Type B pancreatic cell (in vitro differentiated cells): ENCODE measurements around the gene UBAC2. TPM values are rescaled to one million over a fixed set of nuclear protein-coding genes. Genes with fewer than 3 reads are reported as not detected.

Experiments
- DNase-seq: peaks from one replicate; pipeline ENCODE4 v3.0.0; 2021; ENCODE audit warnings: mixed read lengths; ENCODE audit not compliant: unreplicated experiment; ENCODE audit errors: extremely low spot score
- H3K27ac Mint-ChIP-seq: 2 replicates; pipeline ENCODE4 v1.8.0; 2021; ENCODE audit warnings: mild to moderate bottlenecking, mixed read lengths
- H3K27me3 Mint-ChIP-seq: 2 replicates; pipeline ENCODE4 v1.8.0; 2021; ENCODE audit warnings: mixed read lengths
- H3K36me3 Mint-ChIP-seq: 2 replicates; pipeline ENCODE4 v1.8.0; 2021; ENCODE audit warnings: mixed read lengths
- H3K4me1 Mint-ChIP-seq: one replicate; pipeline ENCODE4 v1.8.0; 2021; ENCODE audit warnings: mixed read lengths; ENCODE audit not compliant: unreplicated experiment
- H3K4me3 Mint-ChIP-seq: 2 replicates; pipeline ENCODE4 v1.8.0; 2021; ENCODE audit warnings: mild to moderate bottlenecking, mixed read lengths
- H3K9me3 Mint-ChIP-seq: 2 replicates; pipeline ENCODE4 v1.8.0; 2021; ENCODE audit warnings: mixed read lengths
- total RNA-seq: library from RNA; stranded (reverse); gene quantifications from 2 replicates; pipeline ENCODE4 v1.2.1, GENCODE V29; 2021; ENCODE audit warnings: low replicate concordance
- TF ChIP-seq, protein P1 (sequence below): fragments of 200-600 bp; sonication (generic); conservative IDR thresholded peaks from 2 replicates; pipeline ENCODE4 v1.5.0; 2021; ENCODE audit warnings: antibody characterized with exemption, mild to moderate bottlenecking

UBAC2 gene
- total RNA-seq, 1 donor from 2014 or later: 66.0 TPM

DNA sequence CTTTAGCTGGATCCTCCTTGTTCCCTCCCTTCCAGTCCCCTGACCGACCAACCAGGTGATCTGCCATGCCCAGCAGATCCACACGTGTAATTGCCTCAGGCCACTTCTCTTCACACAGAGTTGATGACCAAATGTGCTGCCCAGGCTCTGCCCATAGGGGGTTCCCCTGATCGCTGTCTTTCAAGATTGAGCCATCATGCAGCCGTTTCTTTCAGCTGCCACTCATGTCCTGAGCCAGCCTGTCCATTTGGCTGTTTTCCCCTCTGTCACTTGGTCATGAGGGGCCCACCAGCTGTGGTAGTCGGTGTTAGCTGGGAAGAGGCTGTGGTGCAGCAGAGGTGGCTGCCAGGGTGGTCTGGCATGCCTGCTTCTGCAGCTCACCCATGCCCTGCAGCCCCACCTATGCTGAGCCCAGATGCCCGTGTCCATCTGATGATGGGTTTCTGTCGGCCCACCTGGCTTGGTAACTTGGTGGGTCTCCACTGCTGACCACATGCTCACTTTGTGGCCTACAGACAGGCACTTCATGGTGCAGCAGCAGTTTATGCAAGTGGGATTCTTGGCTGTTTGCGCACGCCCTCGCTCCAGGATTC lies 142.2 kb downstream of the UBAC2 start:
- H3K9me3 Mint-ChIP-seq: no peaks in the 10 kb centered on the region
- H3K27ac Mint-ChIP-seq: no peak overlapping the region
- no peaks in the 10 kb centered on the region for H3K27me3 Mint-ChIP-seq
- DNase-seq: no peak
- H3K36me3 Mint-ChIP-seq: peaks cover 39% of the 10 kb centered on the region
- peaks cover 3% of the 10 kb centered on the region for H3K4me1 Mint-ChIP-seq
- TF ChIP-seq, protein P1, sequence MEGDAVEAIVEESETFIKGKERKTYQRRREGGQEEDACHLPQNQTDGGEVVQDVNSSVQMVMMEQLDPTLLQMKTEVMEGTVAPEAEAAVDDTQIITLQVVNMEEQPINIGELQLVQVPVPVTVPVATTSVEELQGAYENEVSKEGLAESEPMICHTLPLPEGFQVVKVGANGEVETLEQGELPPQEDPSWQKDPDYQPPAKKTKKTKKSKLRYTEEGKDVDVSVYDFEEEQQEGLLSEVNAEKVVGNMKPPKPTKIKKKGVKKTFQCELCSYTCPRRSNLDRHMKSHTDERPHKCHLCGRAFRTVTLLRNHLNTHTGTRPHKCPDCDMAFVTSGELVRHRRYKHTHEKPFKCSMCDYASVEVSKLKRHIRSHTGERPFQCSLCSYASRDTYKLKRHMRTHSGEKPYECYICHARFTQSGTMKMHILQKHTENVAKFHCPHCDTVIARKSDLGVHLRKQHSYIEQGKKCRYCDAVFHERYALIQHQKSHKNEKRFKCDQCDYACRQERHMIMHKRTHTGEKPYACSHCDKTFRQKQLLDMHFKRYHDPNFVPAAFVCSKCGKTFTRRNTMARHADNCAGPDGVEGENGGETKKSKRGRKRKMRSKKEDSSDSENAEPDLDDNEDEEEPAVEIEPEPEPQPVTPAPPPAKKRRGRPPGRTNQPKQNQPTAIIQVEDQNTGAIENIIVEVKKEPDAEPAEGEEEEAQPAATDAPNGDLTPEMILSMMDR: no peak
- H3K4me3 Mint-ChIP-seq: no peak overlapping the region

DNA sequence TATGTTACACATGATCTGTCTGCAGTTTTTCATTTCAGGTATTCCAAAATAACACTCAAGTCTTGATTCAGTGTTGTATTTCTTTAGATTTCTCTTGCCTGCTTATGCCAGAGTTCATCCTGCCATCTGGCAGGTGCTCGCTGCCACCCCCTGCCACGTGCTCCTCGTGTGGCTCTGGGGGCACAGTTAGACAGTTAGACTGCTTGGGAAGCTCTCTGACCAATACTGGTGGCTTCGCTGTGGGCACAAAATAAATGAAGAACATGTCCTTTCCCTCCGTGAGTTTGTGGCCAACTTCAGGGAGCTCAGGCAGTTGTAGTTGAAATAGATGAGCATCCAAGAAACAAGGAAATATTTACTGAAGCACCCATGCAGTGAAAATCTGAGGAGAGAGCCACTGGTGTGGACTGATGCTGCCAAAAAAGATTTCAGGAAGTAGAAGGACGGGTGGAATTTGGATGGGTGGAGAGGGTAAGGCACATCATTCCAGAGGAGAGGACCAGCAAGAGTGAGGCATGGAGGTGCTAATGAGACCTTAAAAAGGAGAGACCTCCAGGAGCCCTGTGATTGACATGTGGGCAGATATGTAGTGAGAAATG lies 144.1 kb downstream of the UBAC2 start:
- no peaks in the 10 kb centered on the region for H3K9me3 Mint-ChIP-seq
- H3K4me3 Mint-ChIP-seq: no peak overlapping the region
- DNase-seq: no peak
- peaks cover 49% of the 10 kb centered on the region for H3K36me3 Mint-ChIP-seq
- no peaks in the 10 kb centered on the region for H3K27me3 Mint-ChIP-seq
- peaks cover 3% of the 10 kb centered on the region for H3K4me1 Mint-ChIP-seq
- TF ChIP-seq, protein P1: no peak
- no peak overlapping the region for H3K27ac Mint-ChIP-seq

DNA sequence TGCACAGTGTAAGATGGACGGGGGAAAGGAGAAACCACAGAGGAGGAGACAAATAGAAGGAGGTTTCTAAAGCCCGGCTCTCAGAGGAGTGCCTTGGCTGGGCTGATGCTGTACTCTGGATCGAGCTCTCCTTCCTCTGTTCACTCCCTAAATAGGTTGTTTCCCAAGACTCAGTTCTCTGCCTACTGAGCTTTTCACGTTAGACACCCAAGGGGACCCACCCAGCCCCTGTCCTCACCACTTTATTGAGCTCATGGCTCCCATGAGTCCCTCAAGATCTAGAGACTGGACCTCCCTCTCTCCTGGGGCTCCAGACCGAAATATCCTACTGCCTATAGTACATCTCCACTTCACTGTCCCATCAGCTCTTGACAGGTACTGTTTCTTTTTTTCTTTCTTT lies 144.7 kb downstream of the UBAC2 start:
- H3K27me3 Mint-ChIP-seq: no peaks in the 10 kb centered on the region

DNA sequence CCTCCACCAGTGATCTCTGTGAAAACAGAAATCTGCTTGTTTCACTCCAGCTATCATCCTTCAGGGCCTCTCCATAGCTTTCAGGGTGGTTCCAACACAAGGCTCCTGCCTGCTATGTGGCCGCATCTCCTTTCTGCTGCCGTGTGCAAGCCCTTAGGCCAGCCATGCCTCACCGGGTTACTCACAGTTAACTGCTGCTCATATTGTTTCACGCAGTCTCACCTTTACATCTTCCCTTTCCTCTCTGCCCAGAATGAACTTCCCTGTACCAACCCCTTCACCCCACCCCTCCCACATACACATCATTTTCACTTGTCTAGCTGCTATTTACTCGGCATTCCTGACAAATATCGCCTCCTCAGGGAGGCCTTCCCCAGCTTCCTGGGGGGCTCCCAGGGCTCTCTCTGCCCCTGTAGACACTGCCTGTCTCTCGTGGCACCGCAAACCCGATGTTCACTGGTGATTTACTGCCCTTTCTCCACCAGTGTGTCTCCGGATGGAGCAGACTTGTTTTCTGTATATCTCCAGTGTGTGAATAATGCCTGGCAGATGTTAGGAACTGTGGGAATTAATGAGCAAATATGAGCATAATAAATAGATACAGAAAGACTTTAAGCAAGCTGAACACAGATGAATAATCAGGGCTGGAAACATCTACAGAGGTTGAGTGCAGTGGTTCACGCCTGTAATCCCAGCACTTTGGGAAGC lies 145.8 kb downstream of the UBAC2 start:
- TF ChIP-seq, protein P1: no peak
- DNase-seq: no peak
- no peaks in the 10 kb centered on the region for H3K9me3 Mint-ChIP-seq
- H3K36me3 Mint-ChIP-seq: peaks cover 43% of the 10 kb centered on the region
- H3K4me3 Mint-ChIP-seq: no peak overlapping the region
- H3K27me3 Mint-ChIP-seq: no peaks in the 10 kb centered on the region
- peaks cover 3% of the 10 kb centered on the region for H3K4me1 Mint-ChIP-seq
- H3K27ac Mint-ChIP-seq: peak overlapping the region; percentile 46

More for the DNA sequence above, 144.7 kb downstream of the UBAC2 start:
- DNase-seq: no peak
- Mint-ChIP-seq H3K27ac (no peak overlapping the region), H3K4me3 (no peak overlapping the region), H3K9me3 (no peaks in the 10 kb centered on the region), H3K36me3 (peaks cover 49% of the 10 kb centered on the region), H3K4me1 (peaks cover 3% of the 10 kb centered on the region)
- TF ChIP-seq, protein P1: no peak

DNA sequence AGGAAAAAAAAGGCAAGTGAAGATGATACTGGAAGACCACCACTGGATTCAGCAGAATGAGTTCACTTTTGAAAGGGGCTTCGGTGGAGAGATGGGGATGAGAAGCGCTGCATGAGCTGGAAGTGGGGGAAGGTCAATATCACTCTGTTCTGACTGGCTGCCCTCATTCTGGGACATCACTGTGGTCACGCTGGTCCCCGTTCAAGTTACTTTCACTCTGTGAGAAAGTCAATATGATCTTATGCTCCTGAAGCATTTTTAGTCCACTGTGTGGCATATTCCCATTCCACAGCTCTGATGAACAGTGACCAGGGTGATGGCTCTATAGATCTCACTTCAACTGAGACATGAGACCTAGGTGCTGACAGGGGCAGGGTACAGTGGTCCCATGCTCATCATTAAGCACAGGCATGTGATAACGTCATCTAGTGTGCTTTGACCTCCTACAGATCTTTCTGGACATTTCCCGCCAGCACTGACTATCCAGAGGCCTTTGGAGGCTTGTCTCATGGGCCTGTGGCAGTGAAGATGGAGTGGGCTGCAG lies 146.8 kb downstream of the UBAC2 start:
- TF ChIP-seq, protein P1: no peak
- Mint-ChIP-seq H3K4me3 (no peak overlapping the region), H3K4me1 (peaks cover 3% of the 10 kb centered on the region), H3K27ac (no peak overlapping the region), H3K36me3 (peaks cover 38% of the 10 kb centered on the region), H3K27me3 (no peaks in the 10 kb centered on the region), H3K9me3 (no peaks in the 10 kb centered on the region)
- no peak for DNase-seq
